Thyroid gland (tissue), 4 donors: Measurements from ENCODE around the gene ZFYVE1. TPM values are rescaled to one million over a fixed set of nuclear protein-coding genes. Genes with fewer than 3 reads are reported as not detected.

Source experiments
- DNase-seq, 2 donors: peaks; one replicate each; pipeline ENCODE4 v3.0.0-alpha.2; 2019
- H3K27ac ChIP-seq, 3 donors: fragments of 200-600 bp; sonication (generic); 1 replicate in 2 of 3; 2 replicates in 1 of 3; pipeline ENCODE4 v1.5.1; 2016 to 2019; ENCODE audit warnings: mild to moderate bottlenecking in 1 of 3, moderate library complexity in 1 of 3
- H3K27me3 ChIP-seq: fragments of 200-600 bp; sonication (generic); one replicate; pipeline ENCODE4 v1.5.1; 2019
- H3K36me3 ChIP-seq, 2 donors: fragments of 200-600 bp; sonication (generic); one replicate each; pipeline ENCODE4 v1.5.1; 2016 to 2019
- H3K4me1 ChIP-seq, 2 donors: fragments of 200-600 bp; sonication (generic); one replicate each; pipeline ENCODE4 v1.5.1; 2017 to 2019
- H3K4me3 ChIP-seq, 3 donors: fragments of 200-600 bp; sonication (generic); replicated peaks in 1 of 3; 1 replicate in 2 of 3; 2 replicates in 1 of 3; pipeline ENCODE4 v1.5.1; 2016; ENCODE audit warnings: mild to moderate bottlenecking in 1 of 3
- H3K9me3 ChIP-seq: fragments of 200-600 bp; sonication (generic); one replicate; pipeline ENCODE4 v1.5.1; 2017
- POLR2A ChIP-seq, 2 donors: fragments of 450-650 bp; IDR thresholded peaks; one replicate each; pipeline ENCODE4 v1.6.1; 2017; ENCODE audit warnings: antibody characterized with exemption in 2 of 2, mild to moderate bottlenecking in 2 of 2, moderate library complexity in 1 of 2
- WGBS, 2 donors: methylation state at CpG; one replicate each; pipeline ENCODE4 v1.1.5; 2017; 5-methylcytosine and 5-hydroxymethylcytosine counted together
- intact Hi-C: fragments of 100-400 bp; cut with DNase I; formaldehyde crosslinking; loops from one replicate; pipeline ENCODE4 v1.15.1; 2023
- total RNA-seq, 4 donors: library from RNA; depleted of rRNA; stranded (reverse); fragments of >200 nt; gene quantifications; one replicate each; pipeline ENCODE4 v1.2.3, GENCODE V29; 2016
- TF ChIP-seq, protein P1 (sequence below), 6 experiments: fragments of 200-600 bp in 3 of 6; fragments of 450-650 bp in 3 of 6; sonication (generic) in 3 of 6; IDR thresholded peaks; one replicate each; pipeline ENCODE4 v1.5.1; 2016 to 2019; ENCODE audit warnings: antibody characterized with exemption in 6 of 6, mild to moderate bottlenecking in 2 of 6, inconsistent platforms in 1 of 6, moderate library complexity in 1 of 6

ZFYVE1 gene
- 10 to 100 TPM; 21.9 to 29.2 (median 27.1) TPM for total RNA-seq

- Histone ChIP-seq H3K9me3 (no peaks in the 10 kb centered on the region), H3K27me3 (no peaks in the 10 kb centered on the region), H3K36me3 (peaks cover 7 to 8% of the 10 kb centered on the region in 2 donors), H3K27ac (peak within 1 kb of the TSS; percentile 83 to 93 (median 87)), H3K4me1 (peaks cover 7 to 22% of the 10 kb centered on the region in 2 donors), H3K4me3 (peak within 1 kb of the TSS; percentile 73 to 87 (median 86))
- TF ChIP-seq POLR2A (IDR thresholded peaks at IDR 0.05): peak; percentile 48 to 93
- TF ChIP-seq, protein P1, sequence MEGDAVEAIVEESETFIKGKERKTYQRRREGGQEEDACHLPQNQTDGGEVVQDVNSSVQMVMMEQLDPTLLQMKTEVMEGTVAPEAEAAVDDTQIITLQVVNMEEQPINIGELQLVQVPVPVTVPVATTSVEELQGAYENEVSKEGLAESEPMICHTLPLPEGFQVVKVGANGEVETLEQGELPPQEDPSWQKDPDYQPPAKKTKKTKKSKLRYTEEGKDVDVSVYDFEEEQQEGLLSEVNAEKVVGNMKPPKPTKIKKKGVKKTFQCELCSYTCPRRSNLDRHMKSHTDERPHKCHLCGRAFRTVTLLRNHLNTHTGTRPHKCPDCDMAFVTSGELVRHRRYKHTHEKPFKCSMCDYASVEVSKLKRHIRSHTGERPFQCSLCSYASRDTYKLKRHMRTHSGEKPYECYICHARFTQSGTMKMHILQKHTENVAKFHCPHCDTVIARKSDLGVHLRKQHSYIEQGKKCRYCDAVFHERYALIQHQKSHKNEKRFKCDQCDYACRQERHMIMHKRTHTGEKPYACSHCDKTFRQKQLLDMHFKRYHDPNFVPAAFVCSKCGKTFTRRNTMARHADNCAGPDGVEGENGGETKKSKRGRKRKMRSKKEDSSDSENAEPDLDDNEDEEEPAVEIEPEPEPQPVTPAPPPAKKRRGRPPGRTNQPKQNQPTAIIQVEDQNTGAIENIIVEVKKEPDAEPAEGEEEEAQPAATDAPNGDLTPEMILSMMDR (IDR thresholded peaks at IDR 0.05): no peak
- intact Hi-C loops: no loop called here
- DNase-seq: peak; percentile 98 to 99
- 1% methylated on average over 16 to 22 of the region's 42 CpGs for whole genome bisulfite sequencing, 2 donors
These were observed at the start of gene ZFYVE1 for GRCh38 chr14:73026845-73027542. Gene ZFYVE1, minus strand, starts transcription at chr14:73027106. Its CDS starts 2,598 bp downstream, at chr14:73024508.

DNA sequence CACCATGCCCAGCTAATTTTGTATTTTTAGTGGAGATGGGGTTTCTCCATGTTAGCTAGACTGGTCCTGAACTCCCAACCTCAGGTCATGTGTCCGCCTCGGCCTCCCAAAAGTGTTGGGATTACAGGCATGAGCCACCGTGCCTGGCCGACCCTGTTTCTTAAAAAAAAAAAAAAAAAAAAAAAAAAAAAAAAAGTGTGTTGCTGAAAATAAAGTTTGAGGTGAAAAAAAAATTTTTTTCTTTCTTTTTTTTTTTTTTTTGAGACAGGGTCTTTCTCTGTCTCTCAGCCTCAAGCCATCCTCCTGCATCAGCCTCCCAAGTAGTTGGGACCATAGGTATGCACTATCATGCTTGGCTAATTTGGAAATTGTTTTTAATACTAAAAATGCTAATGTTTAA lies 42.7 kb upstream of the ZFYVE1 start:
- no peak overlapping the region for H3K4me3 ChIP-seq
- TF ChIP-seq, protein P1 (IDR thresholded peaks at IDR 0.05): no peak
- TF ChIP-seq POLR2A (IDR thresholded peaks at IDR 0.05): no peak
- H3K27ac ChIP-seq: no peak overlapping the region
- H3K9me3 ChIP-seq: no peaks in the 10 kb centered on the region
- no peaks in the 10 kb centered on the region for H3K36me3 ChIP-seq
- intact Hi-C loops: no loop called here
- H3K27me3 ChIP-seq: no peaks in the 10 kb centered on the region
- peaks cover 0 to 13% of the 10 kb centered on the region in 2 donors for H3K4me1 ChIP-seq
- WGBS, 2 donors: 90 to 96% methylated on average over 4 of the region's 4 CpGs
- no peak for DNase-seq

- DNase-seq: peak; percentile 38 to 48
- Histone ChIP-seq H3K4me3 (peak overlapping the region; percentile 50 to 85 (median 69)), H3K4me1 (peaks cover 12 to 39% of the 10 kb centered on the region in 2 donors), H3K36me3 (no peaks in the 10 kb centered on the region), H3K27ac (peak overlapping the region; percentile 85 to 96 (median 96)), H3K9me3 (no peaks in the 10 kb centered on the region), H3K27me3 (no peaks in the 10 kb centered on the region)
- TF ChIP-seq, protein P1 (IDR thresholded peaks at IDR 0.05): no peak
- TF ChIP-seq POLR2A (IDR thresholded peaks at IDR 0.05): no peak
- intact Hi-C loops: no loop called here
- 0 to 1% methylated on average over 27 of the region's 27 CpGs for WGBS, 2 donors
These were observed 32.2 kb upstream of the ZFYVE1 start for GRCh38 chr14:73058922-73059673.

- TF ChIP-seq POLR2A (IDR thresholded peaks at IDR 0.05): peak; percentile 72 to 95
- TF ChIP-seq, protein P1 (IDR thresholded peaks at IDR 0.05): no peak
- Histone ChIP-seq H3K36me3 (no peaks in the 10 kb centered on the region), H3K9me3 (no peaks in the 10 kb centered on the region), H3K27me3 (no peaks in the 10 kb centered on the region), H3K4me3 (peak within 1 kb of the TSS; percentile 50 to 85 (median 69)), H3K4me1 (peaks cover 12 to 33% of the 10 kb centered on the region in 2 donors), H3K27ac (peak within 1 kb of the TSS; percentile 85 to 96 (median 96))
- intact Hi-C loops: no loop called here
- 0 to 1% methylated on average over 16 to 38 of the region's 57 CpGs for WGBS, 2 donors
- DNase-seq: peak; percentile 97
These were observed 31.5 kb upstream of the ZFYVE1 start, which contains the start of gene RBM25 for GRCh38 chr14:73058224-73058921. Gene RBM25, plus strand, starts transcription at chr14:73058534. Its CDS starts 13,108 bp downstream, at chr14:73071642.
